Lung (tissue), 12 donors: ENCODE results near the gene SETBP1. TPM values are rescaled to one million over a fixed set of nuclear protein-coding genes. Genes with fewer than 3 reads are reported as not detected.

Experiments
- ATAC-seq: fragments of 200-7000 bp; cut with Tn5 transposase; one replicate; pipeline ENCODE4 v1.9.1; 2020; ENCODE audit warnings: moderate number of reproducible peaks; ENCODE audit not compliant: insufficient read depth, low FRiP score
- DNase-seq, 3 donors: peaks; one replicate each; pipeline ENCODE4 v3.0.0-alpha.2; 2013 to 2017
- H3K27ac ChIP-seq, 2 donors: one replicate each; pipeline ENCODE4 v1.5.1; 2013; ENCODE audit warnings: mild to moderate bottlenecking in 2 of 2, moderate library complexity in 2 of 2, control low read depth in 1 of 2, inconsistent platforms in 1 of 2, low read depth in 1 of 2, low read length in 1 of 2
- H3K27me3 ChIP-seq, 3 donors: one replicate each; pipeline ENCODE4 v1.5.1; 2013; ENCODE audit warnings: low read length in 2 of 3; ENCODE audit not compliant: control insufficient read depth in 3 of 3, insufficient read depth in 3 of 3
- H3K36me3 ChIP-seq, 4 donors: one replicate each; pipeline ENCODE4 v1.5.1; 2013; ENCODE audit warnings: low read length in 4 of 4, mild to moderate bottlenecking in 1 of 4, moderate library complexity in 1 of 4; ENCODE audit not compliant: control insufficient read depth in 4 of 4, insufficient read depth in 4 of 4
- H3K4me1 ChIP-seq, 5 donors: one replicate each; pipeline ENCODE4 v1.5.1; 2013; ENCODE audit warnings: low read length in 5 of 5, mild to moderate bottlenecking in 2 of 5, moderate library complexity in 1 of 5; ENCODE audit not compliant: control insufficient read depth in 5 of 5, insufficient read depth in 5 of 5
- H3K4me3 ChIP-seq: one replicate; pipeline ENCODE4 v1.5.1; 2013; ENCODE audit warnings: mild to moderate bottlenecking, control low read depth, moderate library complexity
- H3K9ac ChIP-seq, 2 donors: one replicate each; pipeline ENCODE4 v1.5.1; 2013; ENCODE audit warnings: low read length in 2 of 2, control low read depth in 1 of 2; ENCODE audit not compliant: insufficient read depth in 1 of 2
- H3K9me3 ChIP-seq, 4 donors: one replicate each; pipeline ENCODE4 v1.5.1; 2013; ENCODE audit warnings: low read length in 3 of 4, mild to moderate bottlenecking in 1 of 4, moderate library complexity in 1 of 4; ENCODE audit not compliant: control insufficient read depth in 4 of 4, insufficient read depth in 3 of 4
- CTCF ChIP-seq: IDR thresholded peaks from 2 replicates; pipeline ENCODE4 v1.5.1; 2012; ENCODE audit warnings: mild to moderate bottlenecking; ENCODE audit errors: control extremely low read depth, extremely low read depth
- WGBS, 2 donors: extraction: QIAGEN DNeasy Blood & Tissue Kit; methylation state at CpG; one replicate each; pipeline ENCODE4 v1.1.7; 2013; 5-methylcytosine and 5-hydroxymethylcytosine counted together
- polyA plus RNA-seq, 2 donors: library from polyadenylated mRNA; stranded (reverse); fragments of 200-250 nt; gene quantifications; one replicate each; pipeline ENCODE4 v1.2.1, GENCODE V29; 2013
- total RNA-seq, 2 donors: library from RNA; depleted of rRNA in 1 of 2; stranded (reverse); fragments of >200 nt in 1 of 2; gene quantifications; one replicate each; pipeline ENCODE4 v1.2.1, GENCODE V29; 2014 to 2021
- donor health status: control.
- donor health status: control.
- donor health status: Bipolar disorder and iron deficiency.
- donor health status: healthy.
- donor health status: DM: yes; HTN: yes; CAD: no.

The SETBP1 gene
- total and polyA plus RNA-seq, 4 donors = 1.6 to 43.8 (median 16.6) TPM

- Histone ChIP-seq H3K27me3 (no peaks in the 10 kb centered on the region), H3K4me1 (peaks cover 0 to 38% (median 18%) of the 10 kb centered on the region in 5 donors), H3K9me3 (peaks cover 0 to 2% (median 0%) of the 10 kb centered on the region in 4 donors), H3K4me3 (no peak overlapping the region), H3K9ac (no peak overlapping the region), H3K36me3 (no peaks in the 10 kb centered on the region), H3K27ac (no peak overlapping the region)
- DNase-seq (no peak), ATAC-seq (no peak)
- WGBS, 2 donors = 82 to 90% methylated on average over 4 of the region's 4 CpGs
- no peak for TF ChIP-seq CTCF
Observed at GRCh38 chr18:44842588-44843412, 162.1 kb downstream of the SETBP1 start.

GRCh38 chr18:44844486-44844885, 163.8 kb downstream of the SETBP1 start:
- DNase-seq = no peak
- TF ChIP-seq CTCF = no peak
- no peak overlapping the region for H3K9ac ChIP-seq
- no peaks in the 10 kb centered on the region for H3K27me3 ChIP-seq
- peaks cover 0 to 45% (median 10%) of the 10 kb centered on the region in 5 donors for H3K4me1 ChIP-seq
- no peak overlapping the region for H3K27ac ChIP-seq
- no peak overlapping the region for H3K4me3 ChIP-seq
- H3K9me3 ChIP-seq = peaks cover 0 to 2% (median 0%) of the 10 kb centered on the region in 4 donors
- 73 to 74% methylated on average over 5 of the region's 5 CpGs for WGBS, 2 donors
- no peak for ATAC-seq
- H3K36me3 ChIP-seq = no peaks in the 10 kb centered on the region

DNA sequence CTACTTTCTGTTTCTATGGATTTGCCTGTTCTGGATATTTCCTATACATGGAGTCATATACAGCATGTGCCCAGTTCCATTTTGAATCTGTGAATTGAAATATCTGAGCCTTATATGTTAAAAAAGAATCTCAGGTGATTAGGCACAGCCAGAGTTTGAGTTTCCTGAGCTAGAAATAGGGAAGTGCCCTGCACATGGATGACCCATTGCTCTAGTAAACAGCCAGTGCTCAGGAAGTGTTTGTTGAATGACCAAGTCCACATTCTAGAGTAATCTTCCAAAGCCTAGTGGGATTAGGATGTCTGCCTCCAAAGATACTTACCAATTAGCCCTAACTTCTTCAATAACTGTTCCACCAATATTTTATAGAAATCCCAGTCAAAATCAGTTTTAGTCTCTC, 165.8 kb downstream of the SETBP1 start:
- Histone ChIP-seq H3K4me1 (peaks cover 0 to 38% (median 10%) of the 10 kb centered on the region in 5 donors), H3K27ac (no peak overlapping the region), H3K9ac (no peak overlapping the region), H3K27me3 (no peaks in the 10 kb centered on the region), H3K36me3 (no peaks in the 10 kb centered on the region), H3K4me3 (no peak overlapping the region), H3K9me3 (no peaks in the 10 kb centered on the region)
- TF ChIP-seq CTCF = no peak
- ATAC-seq (no peak), DNase-seq (no peak)
